Caco-2 (cell line): ENCODE results near the gene CERS6. TPM values are rescaled to one million over a fixed set of nuclear protein-coding genes. Genes with fewer than 3 reads are reported as not detected.

ENCODE experiments used
- BruUV-seq: library from RNA; stranded (reverse); fragments of 400-500 nt; replicated peaks from 2 replicates; lab custom pipeline; 2021; lab: Mats Ljungman, UMichigan
- CTCF ChIA-PET: fragments of 300-600 bp; sonication (Branson Sonifier 250); formaldehyde crosslinking; loops from one replicate; lab custom pipeline; 2022; ENCODE audit warnings: antibody characterized with exemption; lab: Charles Lee
- POLR2A ChIA-PET: fragments of 300-600 bp; sonication (Branson Sonifier 250); formaldehyde crosslinking; loops from one replicate; lab custom pipeline; 2022; ENCODE audit warnings: antibody characterized with exemption; lab: Charles Lee
- DNase-seq, 2 experiments: peaks; one replicate each; pipeline versions ENCODE4 v3.0.0 to v3.0.0-alpha.2; 2020 to 2022
- H3K27me3 ChIP-seq: replicated peaks from 2 replicates; pipeline ENCODE4 v1.6.0; 2011; ENCODE audit warnings: low read length; ENCODE audit not compliant: control insufficient read depth, insufficient read depth
- H3K36me3 ChIP-seq: 2 replicates; pipeline ENCODE4 v1.5.1; 2011; ENCODE audit warnings: low read length; ENCODE audit not compliant: control insufficient read depth, insufficient read depth
- H3K4me1 ChIP-seq: fragments of 250-450 bp; sonication (Bioruptor Pico); 2 replicates; pipeline ENCODE4 v1.5.1; 2020; ENCODE audit warnings: mild to moderate bottlenecking
- H3K4me3 ChIP-seq: 2 replicates; pipeline ENCODE4 v1.5.1; 2011; ENCODE audit warnings: low read depth, mild to moderate bottlenecking, control low read depth, low read length
- H3K9me3 ChIP-seq: fragments of 250-450 bp; sonication (Bioruptor Pico); 2 replicates; pipeline ENCODE4 v1.5.1; 2020; ENCODE audit warnings: mild to moderate bottlenecking, moderate library complexity
- H3K27ac Mint-ChIP-seq: one replicate; pipeline ENCODE4 v1.8.0; 2022; ENCODE audit warnings: mixed read lengths; ENCODE audit not compliant: unreplicated experiment
- H3K27me3 Mint-ChIP-seq: one replicate; pipeline ENCODE4 v1.8.0; 2022; ENCODE audit warnings: mixed read lengths; ENCODE audit not compliant: insufficient read depth, unreplicated experiment
- H3K36me3 Mint-ChIP-seq: one replicate; pipeline ENCODE4 v1.8.0; 2022; ENCODE audit warnings: mild to moderate bottlenecking, mixed read lengths; ENCODE audit not compliant: insufficient read depth, unreplicated experiment
- H3K4me1 Mint-ChIP-seq: one replicate; pipeline ENCODE4 v1.8.0; 2022; ENCODE audit warnings: low read depth, mixed read lengths; ENCODE audit not compliant: unreplicated experiment
- H3K4me3 Mint-ChIP-seq: one replicate; pipeline ENCODE4 v1.8.0; 2022; ENCODE audit warnings: mild to moderate bottlenecking, moderate library complexity, mixed read lengths; ENCODE audit not compliant: unreplicated experiment
- H3K9me3 Mint-ChIP-seq: one replicate; pipeline ENCODE4 v1.8.0; 2022; ENCODE audit warnings: mixed read lengths; ENCODE audit not compliant: unreplicated experiment
- CTCF ChIP-seq, 2 experiments: fragments of 200-600 bp in 1 of 2; IDR thresholded peaks; 1 replicate in 1 of 2; 2 replicates in 1 of 2; pipeline versions ENCODE4 v1.5.1 to v1.8.0; 2011 to 2022; ENCODE audit warnings: antibody characterized with exemption in 1 of 2, control low read depth in 1 of 2, inconsistent platforms in 1 of 2, low read depth in 1 of 2, low read length in 1 of 2, mild to moderate bottlenecking in 1 of 2, moderate library complexity in 1 of 2; ENCODE audit not compliant: insufficient read depth in 1 of 2, severe bottlenecking in 1 of 2, unreplicated experiment in 1 of 2
- intact Hi-C: fragments of 100-400 bp; cut with micrococcal nuclease; formaldehyde crosslinking; loops from one replicate; pipeline ENCODE4 v1.10.0; 2022; ENCODE audit not compliant: unreplicated experiment
- total RNA-seq: library from RNA; stranded (reverse); gene quantifications from 2 replicates; pipeline ENCODE4 v1.2.3, GENCODE V29; 2022

Gene CERS6
- total RNA-seq, 1 experiment from 2014 or later: 32.7 TPM

GRCh38 chr2:168692132-168692744 is 236.2 kb downstream of the CERS6 start:
- POLR2A ChIA-PET: no interaction called here
- BruUV-seq: no TSS peak

GRCh38 chr2:168694173-168694572 is 238.1 kb downstream of the CERS6 start:
- H3K4me1 Mint-ChIP-seq: no peaks in the 10 kb centered on the region
- no TSS peak for BruUV-seq
- peaks cover 11% of the 10 kb centered on the region for H3K36me3 Mint-ChIP-seq
- no peaks in the 10 kb centered on the region for H3K27me3 ChIP-seq
- no peaks in the 10 kb centered on the region; the same call in 1 of the 2 replicates for H3K4me1 ChIP-seq
- no peak overlapping the region for H3K27ac Mint-ChIP-seq
- no peaks in the 10 kb centered on the region; the same call in 1 of the 2 replicates for H3K36me3 ChIP-seq
- no peak for DNase-seq
- ChIA-PET POLR2A (no interaction called here), CTCF (interaction anchor here (1.2 kb wide), 1 partner anchor 12 kb away, joined by 4 read pairs; no protein-coding TSS in a partner anchor)
- TF ChIP-seq CTCF (IDR thresholded peaks at IDR 0.05; ENCODE audit: insufficient read depth in 1 of 2, low read depth in 1 of 2, low read length in 1 of 2, severe bottlenecking in 1 of 2, unreplicated experiment in 1 of 2): no peak
- no peaks in the 10 kb centered on the region for H3K9me3 Mint-ChIP-seq
- intact Hi-C loops: no loop called here
- H3K4me3 Mint-ChIP-seq: no peak overlapping the region
- no peaks in the 10 kb centered on the region for H3K27me3 Mint-ChIP-seq
- no peaks in the 10 kb centered on the region for H3K9me3 ChIP-seq
- H3K4me3 ChIP-seq: no peak overlapping the region

More at GRCh38 chr2:168692132-168692744, 236.2 kb downstream of the CERS6 start:
- Histone ChIP-seq H3K9me3 (no peaks in the 10 kb centered on the region), H3K36me3 (no peaks in the 10 kb centered on the region), H3K4me3 (no peak overlapping the region), H3K4me1 (no peaks in the 10 kb centered on the region; the same call in 1 of the 2 replicates), H3K27me3 (no peaks in the 10 kb centered on the region)
- intact Hi-C loops: no loop called here
- no peak for TF ChIP-seq CTCF (IDR thresholded peaks at IDR 0.05; ENCODE audit: insufficient read depth in 1 of 2, low read depth in 1 of 2, low read length in 1 of 2, severe bottlenecking in 1 of 2, unreplicated experiment in 1 of 2)
- H3K9me3 Mint-ChIP-seq: no peaks in the 10 kb centered on the region
- DNase-seq: no peak
- no peak overlapping the region for H3K4me3 Mint-ChIP-seq
- CTCF ChIA-PET: no interaction called here
- no peak overlapping the region for H3K27ac Mint-ChIP-seq
- H3K36me3 Mint-ChIP-seq: peaks cover 13% of the 10 kb centered on the region
- H3K4me1 Mint-ChIP-seq: no peaks in the 10 kb centered on the region
- no peaks in the 10 kb centered on the region for H3K27me3 Mint-ChIP-seq

DNA sequence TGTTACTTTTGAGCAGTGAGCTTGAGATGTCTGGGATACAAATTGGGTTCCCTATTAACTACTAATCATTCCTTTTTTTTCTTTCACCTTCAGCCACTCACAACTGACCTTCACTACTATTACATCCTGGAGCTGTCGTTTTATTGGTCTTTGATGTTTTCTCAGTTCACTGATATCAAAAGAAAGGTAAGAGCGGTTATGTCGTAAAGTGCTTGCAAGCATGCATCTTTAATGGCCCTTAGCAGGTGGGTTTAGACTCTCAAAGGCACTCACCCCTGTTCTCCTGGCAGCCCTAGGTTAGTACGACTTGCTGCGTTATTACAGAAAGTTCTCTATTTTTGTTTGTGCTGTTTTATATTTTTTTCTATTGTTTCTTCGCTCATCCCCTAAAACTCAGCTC is 238.8 kb downstream of the CERS6 start:
- Histone ChIP-seq H3K27me3 (no peaks in the 10 kb centered on the region), H3K4me3 (no peak overlapping the region), H3K4me1 (no peaks in the 10 kb centered on the region; the same call in 1 of the 2 replicates), H3K36me3 (no peaks in the 10 kb centered on the region; the same call in 1 of the 2 replicates), H3K9me3 (no peaks in the 10 kb centered on the region)
- no TSS peak for BruUV-seq
- no peak for TF ChIP-seq CTCF (IDR thresholded peaks at IDR 0.05; ENCODE audit: insufficient read depth in 1 of 2, low read depth in 1 of 2, low read length in 1 of 2, severe bottlenecking in 1 of 2, unreplicated experiment in 1 of 2)
- Mint-ChIP-seq H3K27me3 (no peaks in the 10 kb centered on the region), H3K4me3 (no peak overlapping the region), H3K36me3 (peaks cover 11% of the 10 kb centered on the region), H3K27ac (no peak overlapping the region), H3K4me1 (peaks cover 3% of the 10 kb centered on the region), H3K9me3 (no peaks in the 10 kb centered on the region)
- no peak for DNase-seq
- POLR2A ChIA-PET: no interaction called here
- CTCF ChIA-PET: interaction anchor here (1.2 kb wide), 1 partner anchor 11 kb away, joined by 4 read pairs; no protein-coding TSS in a partner anchor
- intact Hi-C loops: no loop called here
